ENCODE results near the gene SLC24A4. TPM values are rescaled to one million over a fixed set of nuclear protein-coding genes. Genes with fewer than 3 reads are reported as not detected.

The SLC24A4 gene
- total RNA-seq, 1 donor from 2014 or later, result not detected

DNA sequence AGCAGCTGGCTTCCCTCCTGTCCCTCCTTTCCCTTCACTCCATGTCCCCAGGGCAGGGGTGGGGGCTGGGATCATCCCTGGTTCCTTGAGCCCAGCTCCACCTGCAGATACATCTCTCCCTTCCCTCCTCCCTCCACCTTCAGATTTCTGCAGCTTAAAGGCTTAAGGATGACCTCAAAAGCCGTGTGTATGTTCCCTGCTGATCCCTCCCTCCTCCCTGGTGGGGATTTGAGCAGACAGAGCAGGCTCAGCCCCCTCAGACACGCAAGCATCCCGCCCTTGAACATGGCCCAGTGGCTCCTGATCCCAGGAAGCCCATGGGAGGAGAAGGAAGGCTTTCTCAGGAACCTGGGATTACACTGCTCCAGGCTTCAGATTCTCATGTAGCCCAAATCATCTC is 107.7 kb downstream of the SLC24A4 start:
- intact Hi-C loops (cut with DNase I), result no loop called here
- Histone ChIP-seq H3K36me3 (no peaks in the 10 kb centered on the region), H3K4me3 (no peak overlapping the region), H3K27ac (no peak overlapping the region), H3K4me1 (peaks cover 0 to 11% of the 10 kb centered on the region in 2 donors), H3K9me3 (no peaks in the 10 kb centered on the region), H3K27me3 (no peaks in the 10 kb centered on the region)
- DNase-seq (ENCODE audit: low spot score in 2 of 2), result no peak
- no peak for TF ChIP-seq CTCF (IDR thresholded peaks at IDR 0.05)

GRCh38 chr14:92431199-92431725 is 108.3 kb downstream of the SLC24A4 start:
- Histone ChIP-seq H3K4me3 (no peak overlapping the region), H3K9me3 (no peaks in the 10 kb centered on the region), H3K36me3 (no peaks in the 10 kb centered on the region), H3K27ac (no peak overlapping the region), H3K27me3 (no peaks in the 10 kb centered on the region), H3K4me1 (peaks cover 0 to 6% of the 10 kb centered on the region in 2 donors)
- DNase-seq (ENCODE audit: low spot score in 2 of 2), result no peak
- no peak for TF ChIP-seq CTCF (IDR thresholded peaks at IDR 0.05)
- intact Hi-C loops (cut with DNase I), result no loop called here

DNA sequence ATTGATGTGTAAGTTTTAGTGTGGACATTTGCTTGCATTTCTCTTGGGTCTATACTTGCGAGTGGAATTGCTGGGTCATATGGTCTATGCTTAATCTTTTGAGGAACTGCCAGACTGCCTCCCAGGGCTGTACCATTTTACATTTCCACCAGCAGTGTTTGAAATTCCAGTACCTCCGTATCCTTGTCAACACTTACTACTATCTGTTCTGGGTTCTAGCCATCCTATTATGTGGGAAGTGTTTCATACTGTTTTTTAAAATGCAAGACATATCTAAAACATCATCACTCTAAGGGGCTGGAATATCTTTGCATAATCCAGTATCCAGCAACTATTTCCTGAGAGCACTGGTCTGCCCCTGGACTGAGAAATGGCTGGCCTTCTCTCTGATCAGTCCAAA is 110.4 kb downstream of the SLC24A4 start:
- Histone ChIP-seq H3K36me3 (no peaks in the 10 kb centered on the region), H3K27ac (no peak overlapping the region), H3K9me3 (no peaks in the 10 kb centered on the region), H3K4me3 (no peak overlapping the region), H3K27me3 (no peaks in the 10 kb centered on the region), H3K4me1 (no peaks in the 10 kb centered on the region)
- no peak for TF ChIP-seq CTCF (IDR thresholded peaks at IDR 0.05)
- intact Hi-C loops (cut with DNase I), result no loop called here
- no peak for DNase-seq (ENCODE audit: low spot score in 2 of 2)

DNA sequence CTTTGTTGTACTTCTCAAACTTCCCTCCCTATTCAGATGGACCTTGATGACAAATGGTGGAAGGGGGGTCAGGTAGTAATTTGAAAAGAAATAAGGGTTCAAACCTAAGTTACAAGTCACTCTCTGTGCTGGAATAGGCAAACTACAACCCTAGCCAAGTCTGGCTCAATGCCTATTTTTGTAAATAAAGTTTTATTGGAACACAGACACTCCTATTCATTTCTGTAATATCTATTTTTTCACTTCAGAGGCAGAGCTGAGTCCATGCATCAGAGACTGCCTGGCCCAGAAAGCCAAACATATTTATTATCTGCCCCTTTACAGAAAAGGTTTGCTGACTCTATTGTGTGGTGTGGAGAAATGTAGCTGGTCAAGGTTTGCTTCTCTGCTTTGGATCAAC is 112.2 kb downstream of the SLC24A4 start:
- Histone ChIP-seq H3K27ac (no peak overlapping the region), H3K4me1 (no peaks in the 10 kb centered on the region), H3K36me3 (no peaks in the 10 kb centered on the region), H3K9me3 (no peaks in the 10 kb centered on the region), H3K27me3 (no peaks in the 10 kb centered on the region), H3K4me3 (no peak overlapping the region)
- DNase-seq (ENCODE audit: low spot score in 2 of 2), result no peak
- intact Hi-C loops (cut with DNase I), result no loop called here
- TF ChIP-seq CTCF (IDR thresholded peaks at IDR 0.05), result no peak

DNA sequence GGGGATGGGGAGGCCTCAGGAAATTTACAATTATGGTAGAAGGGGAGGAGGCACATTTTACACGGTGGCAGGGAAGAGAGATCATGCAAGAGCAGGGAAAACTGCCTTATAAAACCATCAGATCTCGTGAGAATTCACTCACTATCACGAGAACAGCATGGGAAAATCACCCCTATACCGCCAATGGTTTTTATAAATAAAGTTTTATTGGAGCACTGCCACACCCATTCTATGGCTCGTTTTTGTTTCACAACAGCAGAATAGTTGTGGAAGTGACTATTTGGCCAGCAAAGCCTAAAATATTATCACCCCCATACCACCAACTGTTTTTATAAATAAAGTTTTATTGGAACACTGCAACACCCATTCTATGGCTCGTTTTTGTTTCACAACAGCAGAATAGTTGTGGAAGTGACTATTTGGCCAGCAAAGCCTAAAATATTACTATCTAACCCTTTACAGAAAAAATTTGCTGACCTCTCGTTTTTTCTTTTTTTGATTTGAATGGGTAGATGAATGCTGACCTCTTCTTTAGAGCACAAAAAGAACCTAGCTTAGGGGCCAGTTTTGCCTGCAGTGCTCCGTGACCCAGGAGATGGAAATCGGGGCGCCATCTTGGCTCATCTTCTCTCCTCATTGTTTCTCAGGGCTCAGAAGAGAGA is 113.3 kb downstream of the SLC24A4 start:
- Histone ChIP-seq H3K27me3 (no peaks in the 10 kb centered on the region), H3K4me1 (no peaks in the 10 kb centered on the region), H3K27ac (no peak overlapping the region), H3K9me3 (no peaks in the 10 kb centered on the region), H3K36me3 (no peaks in the 10 kb centered on the region), H3K4me3 (no peak overlapping the region)
- intact Hi-C loops (cut with DNase I), result no loop called here
- no peak for DNase-seq (ENCODE audit: low spot score in 2 of 2)
- no peak for TF ChIP-seq CTCF (IDR thresholded peaks at IDR 0.05)
